Activated CD4-positive, alpha-beta T cell treated with anti-CD3 and anti-CD28 coated beads for 48 hours (primary cell): Measurements from ENCODE around the gene ROBO2.

ENCODE experiments used
- DNase-seq: peaks from one replicate; pipeline ENCODE4 v3.0.0-alpha.2; 2020

ROBO2 gene

DNA sequence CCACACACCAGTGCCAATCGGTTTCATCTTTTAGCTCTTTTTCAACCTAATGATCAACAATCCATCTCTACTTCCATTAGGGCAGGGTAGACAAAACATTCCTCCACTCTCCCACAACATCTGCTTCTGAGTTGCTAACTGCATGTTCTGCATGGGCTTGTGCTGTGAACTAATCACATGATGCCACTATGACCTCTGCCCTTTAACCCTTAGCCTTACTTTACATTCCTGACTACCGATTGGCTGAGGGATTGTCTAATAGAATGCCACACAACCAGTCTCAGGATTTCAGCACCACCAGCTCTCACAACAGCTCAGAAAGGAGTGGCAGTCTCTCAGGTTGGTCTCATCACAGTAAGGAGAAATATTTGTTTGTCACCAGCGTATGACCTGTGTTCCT, 562.8 kb downstream of the ROBO2 start:
- DNase-seq = no peak

DNA sequence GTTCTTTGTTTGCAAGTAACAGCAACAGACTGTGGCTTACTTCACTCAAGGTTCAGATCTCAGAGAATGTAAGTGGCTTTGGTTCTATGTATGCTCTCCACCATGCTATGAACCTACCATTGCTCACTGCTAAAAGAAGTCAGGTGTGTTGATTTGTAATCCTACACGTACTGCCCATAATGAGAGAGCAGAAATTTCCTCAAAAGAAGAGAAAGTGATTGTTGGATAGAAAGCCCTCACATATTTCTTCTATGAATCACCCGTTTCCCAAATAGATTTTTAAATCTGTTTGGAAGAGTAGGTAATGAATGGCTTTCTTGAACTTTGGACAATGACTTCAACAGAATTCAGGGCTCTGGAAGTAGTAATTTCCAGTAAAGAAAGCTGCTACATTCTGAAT, 565.4 kb downstream of the ROBO2 start:
- no peak for DNase-seq

DNA sequence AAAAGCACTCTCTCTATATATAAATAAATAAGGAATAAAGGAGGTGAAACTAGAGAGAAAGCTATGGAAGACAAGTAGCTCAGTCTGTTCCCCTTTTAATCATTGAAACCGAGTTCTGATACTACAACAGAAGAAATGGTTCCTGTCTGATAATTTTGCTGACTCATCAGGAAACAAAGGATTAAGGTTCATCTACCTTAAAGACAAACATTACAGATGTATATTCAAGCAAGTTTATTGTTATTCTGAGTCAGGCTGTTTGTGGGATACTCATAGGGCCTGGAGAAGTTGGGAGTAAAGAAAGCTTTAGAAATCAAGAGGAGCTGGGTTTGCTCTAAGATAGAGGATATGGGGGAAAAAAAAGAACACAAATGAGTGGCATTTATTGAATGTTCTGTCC, 566.0 kb downstream of the ROBO2 start:
- no peak for DNase-seq

DNA sequence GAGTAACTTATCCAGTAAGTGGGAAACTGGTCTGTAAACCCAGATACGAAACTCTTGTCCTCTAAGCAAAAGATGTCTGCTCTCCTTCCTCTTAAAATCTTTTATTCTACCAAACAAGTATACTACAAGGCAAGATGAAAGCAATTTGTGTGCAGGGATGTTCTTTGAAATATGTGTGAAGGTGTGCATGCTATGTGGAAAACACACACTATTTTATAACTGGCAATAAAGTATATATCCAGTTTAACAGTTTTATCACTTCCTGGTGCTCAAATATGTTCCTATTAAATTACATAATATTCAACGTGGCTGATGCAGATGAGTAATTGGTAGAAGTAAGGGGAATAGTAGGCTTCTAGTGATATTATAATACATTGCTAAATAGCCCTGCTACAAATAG, 566.5 kb downstream of the ROBO2 start:
- DNase-seq = no peak

DNA sequence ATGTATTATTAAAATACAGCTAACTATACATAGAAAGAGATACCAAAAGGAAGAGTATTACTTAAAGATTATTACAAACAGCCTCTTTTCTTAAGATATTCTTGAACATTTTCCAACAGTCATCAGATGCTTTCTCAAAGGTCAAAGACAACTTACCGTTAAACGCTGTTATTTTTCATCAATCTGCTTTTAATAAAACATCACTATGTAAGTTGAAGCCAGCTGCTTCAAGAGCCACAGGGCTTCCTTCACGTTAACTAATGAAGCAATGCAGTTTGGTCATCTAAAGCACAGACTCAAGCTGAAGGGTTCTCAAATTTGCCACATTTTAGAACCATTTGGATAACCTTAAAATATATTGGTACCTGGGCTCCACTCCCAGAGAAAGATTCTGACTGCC, 578.8 kb downstream of the ROBO2 start:
- DNase-seq = no peak

DNA sequence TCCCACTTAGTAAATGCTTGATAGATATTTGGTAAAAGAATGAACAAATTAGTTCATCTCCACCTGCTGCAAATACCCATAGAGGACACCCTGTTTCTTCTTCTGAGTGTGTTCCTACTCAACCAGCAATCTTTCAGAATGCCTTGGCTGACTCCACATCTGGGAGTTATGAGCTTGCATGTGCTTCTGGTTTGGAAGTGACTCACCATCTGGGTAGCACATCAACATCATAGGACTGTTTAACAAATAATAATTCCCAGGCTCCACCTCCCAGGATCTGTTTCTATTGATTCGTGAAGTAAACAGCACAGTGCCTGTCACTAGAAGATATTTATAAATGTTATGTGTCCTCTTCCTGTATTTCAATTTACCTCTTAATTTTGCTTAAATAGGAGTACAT, 580.1 kb downstream of the ROBO2 start:
- DNase-seq = no peak

GRCh38 chr3:77623500-77623899, 583.6 kb downstream of the ROBO2 start:
- no peak for DNase-seq

- no peak for DNase-seq
Observed at GRCh38 chr3:77626157-77626556, 586.3 kb downstream of the ROBO2 start.

DNA sequence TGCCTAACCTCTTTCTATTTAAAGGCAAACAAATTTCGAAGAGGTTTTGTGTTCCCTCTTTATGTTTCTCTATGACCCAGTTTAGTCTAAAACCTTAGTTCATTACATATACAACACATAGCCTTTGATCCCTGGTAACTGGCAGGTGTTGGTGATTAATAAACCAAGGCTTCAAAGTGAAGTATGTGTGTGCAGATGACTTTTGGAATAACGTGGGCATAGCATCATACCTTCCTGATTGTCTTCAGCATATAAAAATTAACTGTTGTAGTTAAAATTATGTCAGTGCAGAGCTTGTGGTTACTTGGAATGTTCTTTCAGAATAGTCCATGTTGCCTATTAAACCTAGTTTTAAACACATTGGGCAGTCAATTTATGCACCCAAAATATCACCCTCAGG, 608.3 kb downstream of the ROBO2 start:
- DNase-seq = no peak

DNA sequence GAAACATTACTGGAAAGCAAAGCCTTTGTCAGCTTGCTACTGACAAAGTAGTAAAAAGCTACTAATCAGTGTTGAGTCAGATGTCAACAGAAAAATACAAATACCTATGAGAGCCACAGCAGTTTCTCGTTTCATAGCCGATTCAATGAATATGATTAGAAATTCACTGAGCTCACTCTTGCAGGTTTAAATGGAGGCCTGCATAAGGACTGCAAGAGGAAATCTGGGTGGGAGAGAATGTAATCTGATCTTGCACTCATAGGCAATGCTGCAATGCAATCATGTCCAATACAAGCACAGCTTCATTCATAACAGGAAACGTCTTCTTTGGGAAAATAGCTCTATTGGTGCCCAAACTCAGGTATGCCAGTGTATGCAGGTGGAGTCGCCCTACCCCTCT, 608.8 kb downstream of the ROBO2 start:
- no peak for DNase-seq

DNA sequence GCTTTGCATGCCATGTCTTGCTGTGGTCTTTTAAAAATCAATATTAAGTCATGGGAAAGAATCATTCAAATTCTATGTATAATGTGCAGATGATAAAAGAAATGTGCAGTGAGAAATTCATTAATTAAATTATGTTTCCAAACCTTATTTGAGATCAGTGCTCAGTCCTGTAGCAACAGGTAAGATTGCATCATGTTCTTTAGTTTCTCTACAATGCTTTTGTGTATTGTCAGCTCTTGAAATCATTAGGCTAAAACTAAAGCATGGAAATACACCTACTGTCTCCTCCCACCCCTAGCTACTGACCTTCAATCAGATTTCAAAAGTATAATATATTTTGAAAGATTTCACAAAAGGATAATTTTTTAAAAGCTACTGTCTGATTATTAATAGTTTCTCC, 612.7 kb downstream of the ROBO2 start:
- no peak for DNase-seq

DNA sequence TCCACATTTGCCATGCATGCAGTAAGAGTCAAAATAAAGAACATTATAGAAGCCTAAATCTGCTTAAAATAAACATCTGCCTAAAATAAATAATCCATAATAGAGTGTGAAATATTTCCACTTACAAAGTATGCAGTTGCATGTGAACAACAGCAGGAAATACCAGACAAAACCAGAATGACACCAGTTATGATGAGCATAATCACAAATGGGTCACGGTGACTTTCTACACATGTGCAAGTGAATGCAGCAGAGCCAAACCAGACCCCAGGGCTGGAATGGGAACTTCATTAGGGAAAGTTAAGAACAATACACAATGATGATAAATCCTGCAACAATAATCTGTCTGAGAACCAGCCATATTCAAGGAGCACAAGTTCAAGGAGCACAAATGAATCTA, 615.5 kb downstream of the ROBO2 start:
- DNase-seq = no peak

- no peak for DNase-seq
Observed at GRCh38 chr3:77660718-77661117, 620.8 kb downstream of the ROBO2 start.

GRCh38 chr3:77667901-77668300, 628.0 kb downstream of the ROBO2 start:
- DNase-seq = no peak

- no peak for DNase-seq
Observed at GRCh38 chr3:77668376-77668775, 628.5 kb downstream of the ROBO2 start.

- no peak for DNase-seq
Observed at GRCh38 chr3:77672016-77672415, 632.1 kb downstream of the ROBO2 start.

DNA sequence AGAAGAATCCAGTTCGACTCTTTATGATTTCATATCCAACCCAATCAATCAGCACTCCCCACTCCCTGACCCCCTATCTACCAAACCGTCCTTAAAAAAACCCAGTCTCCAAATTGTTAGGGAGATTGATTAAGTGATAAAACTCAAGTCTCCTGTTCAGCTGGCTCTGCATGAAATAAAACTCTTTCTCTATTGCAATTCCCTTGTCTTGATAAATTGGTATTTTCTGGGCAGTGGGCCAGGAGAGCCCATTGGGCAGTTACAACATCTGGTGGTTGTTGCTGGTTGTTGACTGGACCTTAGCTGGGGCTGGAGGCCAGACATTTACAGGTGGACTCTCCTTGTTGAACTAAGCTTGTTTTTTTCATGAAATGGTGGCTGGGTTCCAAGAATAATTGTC, 642.3 kb downstream of the ROBO2 start:
- DNase-seq = no peak

GRCh38 chr3:77684115-77684514, 644.2 kb downstream of the ROBO2 start:
- DNase-seq = no peak

- DNase-seq = no peak
Observed at GRCh38 chr3:77685713-77686112, 645.8 kb downstream of the ROBO2 start.

GRCh38 chr3:77686560-77686959, 646.7 kb downstream of the ROBO2 start:
- DNase-seq = no peak

- no peak for DNase-seq
Observed at GRCh38 chr3:77687545-77687944, 647.6 kb downstream of the ROBO2 start.

GRCh38 chr3:77690284-77690845, 650.5 kb downstream of the ROBO2 start:
- DNase-seq = no peak

DNA sequence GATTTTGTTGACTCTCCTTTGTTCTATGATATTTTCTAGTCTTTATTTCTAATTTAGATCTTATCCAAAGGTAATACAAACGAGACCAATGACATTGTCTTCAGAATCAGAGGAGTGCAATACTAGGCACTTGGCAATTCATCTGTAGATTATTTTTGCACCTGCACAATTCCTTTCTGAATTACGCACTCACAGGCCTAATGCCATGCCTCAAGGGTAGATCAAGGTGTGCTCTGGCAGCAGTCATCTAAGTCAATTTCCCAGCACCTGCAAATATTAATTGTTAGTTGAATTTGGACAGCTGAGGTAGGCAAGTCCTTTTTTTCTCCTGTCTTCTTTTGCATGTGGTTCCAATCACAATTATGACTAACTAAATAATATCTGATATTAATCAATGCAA, 653.2 kb downstream of the ROBO2 start:
- no peak for DNase-seq

DNA sequence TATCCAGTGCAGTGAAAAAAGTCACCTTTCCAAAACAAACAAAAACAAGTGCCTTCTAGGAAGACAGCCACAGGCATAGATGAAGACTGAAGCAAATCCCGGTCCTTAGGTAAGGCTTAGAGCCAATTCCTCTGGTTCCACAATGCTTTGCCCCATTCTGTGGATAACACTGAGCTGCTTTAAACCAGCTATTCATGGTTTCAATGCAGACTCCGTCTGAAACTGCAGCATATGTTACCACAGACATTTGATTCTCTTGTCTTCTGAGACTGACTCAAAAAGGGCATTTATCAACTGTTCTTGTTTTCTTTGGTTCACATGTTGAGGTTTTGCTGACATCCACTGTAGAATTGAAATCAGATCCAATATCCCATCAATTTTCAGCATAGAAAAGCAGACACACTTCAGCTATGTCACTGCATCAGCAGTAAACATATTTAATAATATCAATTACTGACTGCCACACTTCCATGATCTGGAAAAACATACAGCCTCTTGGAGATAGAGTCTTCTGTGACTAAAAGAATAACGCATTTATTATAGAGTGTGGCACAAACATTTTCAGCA, 659.3 kb downstream of the ROBO2 start:
- DNase-seq = no peak
